Activated CD4-positive, alpha-beta memory T cell treated with anti-CD3 and anti-CD28 coated beads for 36 hours (primary cell): ENCODE data around the gene GRK7. TPM values are rescaled to one million over a fixed set of nuclear protein-coding genes. Genes with fewer than 3 reads are reported as not detected.
"Not testable (repeated sequence)": the region's sequence is repeated elsewhere in the genome, so short reads cannot be mapped to it uniquely, and the experiment has no call there.

Experiments used
- CTCF ChIA-PET: fragments of 350-600 bp; sonication (Branson Sonifier 250); formaldehyde crosslinking; loops from one replicate; lab custom pipeline; 2021; ENCODE audit warnings: antibody characterized with exemption, inconsistent platforms; lab: Charles Lee
- POLR2A ChIA-PET: fragments of 350-600 bp; sonication (Branson Sonifier 250); formaldehyde crosslinking; loops from one replicate; lab custom pipeline; 2021; ENCODE audit warnings: antibody characterized with exemption; lab: Charles Lee
- DNase-seq: peaks from one replicate; pipeline ENCODE4 v3.0.0-alpha.2; 2020
- H3K27ac Mint-ChIP-seq: one replicate; pipeline ENCODE4 v1.8.0; 2021; ENCODE audit warnings: mixed read lengths
- H3K27me3 Mint-ChIP-seq: one replicate; pipeline ENCODE4 v1.8.0; 2021; ENCODE audit warnings: mixed read lengths
- H3K36me3 Mint-ChIP-seq: one replicate; pipeline ENCODE4 v1.8.0; 2021; ENCODE audit warnings: mixed read lengths
- H3K4me1 Mint-ChIP-seq: one replicate; pipeline ENCODE4 v1.8.0; 2021; ENCODE audit warnings: low read depth, mixed read lengths
- H3K4me3 Mint-ChIP-seq: one replicate; pipeline ENCODE4 v1.8.0; 2021; ENCODE audit warnings: mild to moderate bottlenecking, mixed read lengths
- H3K9me3 Mint-ChIP-seq: one replicate; pipeline ENCODE4 v1.8.0; 2021; ENCODE audit warnings: mixed read lengths
- intact Hi-C: fragments of 100-400 bp; cut with micrococcal nuclease; formaldehyde crosslinking; loops from one replicate; pipeline ENCODE4 v1.15.1; 2023
- total RNA-seq, 2 experiments: library from RNA; stranded (reverse); gene quantifications; one replicate each; pipeline ENCODE4 v1.2.3, GENCODE V29; 2021

Gene GRK7
- total RNA-seq, 2 experiments from 2014 or later, result not detected

- ChIA-PET POLR2A (interaction anchor here (0.9 to 3.3 kb wide), 7 partner anchors 8 to 485 kb away, joined by 3 to 23 read pairs (median 4); partner anchors contain the start of genes ATP1B3 and RNF7), CTCF (interaction anchor here (1.4 to 3.5 kb wide), 4 partner anchors 58 to 242 kb away, joined by 4 to 38 read pairs (median 14); partner anchors contain the start of gene RNF7)
- intact Hi-C loops, result loop anchor here (1.0 to 10.0 kb wide), 5 partner anchors 58 to 650 kb away; partner anchors contain the start of gene RNF7
- Mint-ChIP-seq H3K36me3 (no peaks in the 10 kb centered on the region), H3K9me3 (peaks cover 2% of the 10 kb centered on the region), H3K27me3 (no peaks in the 10 kb centered on the region), H3K4me3 (peak overlapping the region; percentile 84), H3K27ac (peak overlapping the region; percentile 94), H3K4me1 (peaks cover 48% of the 10 kb centered on the region)
- DNase-seq, result peak; percentile 88
Observed at GRCh38 chr3:141796081-141796888, 33.1 kb downstream of the GRK7 start.

GRCh38 chr3:141796889-141797781 is 33.9 kb downstream of the GRK7 start:
- H3K4me1 Mint-ChIP-seq, result peaks cover 48% of the 10 kb centered on the region

GRCh38 chr3:141797819-141798447 is 34.7 kb downstream of the GRK7 start:
- Mint-ChIP-seq H3K9me3 (peaks cover 2% of the 10 kb centered on the region), H3K36me3 (no peaks in the 10 kb centered on the region), H3K4me1 (peaks cover 48% of the 10 kb centered on the region), H3K27ac (peak overlapping the region; percentile 94), H3K27me3 (no peaks in the 10 kb centered on the region), H3K4me3 (peak overlapping the region; percentile 84)
- intact Hi-C loops, result loop anchor here (5.0 to 10.0 kb wide), 2 partner anchors 104 to 303 kb away; no protein-coding TSS in a partner anchor
- CTCF ChIA-PET, result interaction anchor here (0.7 to 3.5 kb wide), 9 partner anchors 31 to 486 kb away, joined by 3 to 38 read pairs (median 3); partner anchors contain the start of gene RNF7
- DNase-seq, result peak; percentile 10
- POLR2A ChIA-PET, result interaction anchor here (0.9 to 3.3 kb wide), 4 partner anchors 46 to 79 kb away, joined by 3 to 23 read pairs (median 14); partner anchors contain the start of genes ATP1B3 and RNF7

More at GRCh38 chr3:141796889-141797781, 33.9 kb downstream of the GRK7 start:
- Mint-ChIP-seq H3K27me3 (no peaks in the 10 kb centered on the region), H3K4me3 (peak overlapping the region; percentile 84), H3K36me3 (no peaks in the 10 kb centered on the region), H3K27ac (peak overlapping the region; percentile 94), H3K9me3 (peaks cover 2% of the 10 kb centered on the region)
- DNase-seq, result peak; percentile 56
- intact Hi-C loops, result loop anchor here (1.0 to 10.0 kb wide), 5 partner anchors 59 to 649 kb away; partner anchors contain the start of gene RNF7
- CTCF ChIA-PET, result interaction anchor here (0.7 to 3.5 kb wide), 10 partner anchors 30 to 486 kb away, joined by 3 to 38 read pairs (median 3); partner anchors contain the start of gene RNF7
- POLR2A ChIA-PET, result interaction anchor here (0.9 to 3.3 kb wide), 7 partner anchors 9 to 486 kb away, joined by 3 to 23 read pairs (median 4); partner anchors contain the start of genes ATP1B3 and RNF7

GRCh38 chr3:141798448-141798845 is 35.2 kb downstream of the GRK7 start:
- H3K9me3 Mint-ChIP-seq, result peaks cover 2% of the 10 kb centered on the region
- H3K27me3 Mint-ChIP-seq, result no peaks in the 10 kb centered on the region
- peak; percentile 11 for DNase-seq
- ChIA-PET POLR2A (interaction anchor here (2.8 to 3.3 kb wide), 2 partner anchors 59 to 79 kb away, joined by 21 to 23 read pairs; partner anchors contain the start of genes ATP1B3 and RNF7), CTCF (interaction anchor here (0.9 to 3.5 kb wide), 4 partner anchors 60 to 338 kb away, joined by 3 to 38 read pairs (median 12); partner anchors contain the start of gene RNF7)
- H3K27ac Mint-ChIP-seq, result no peak overlapping the region
- peaks cover 48% of the 10 kb centered on the region for H3K4me1 Mint-ChIP-seq
- H3K36me3 Mint-ChIP-seq, result no peaks in the 10 kb centered on the region
- H3K4me3 Mint-ChIP-seq, result no peak overlapping the region
- intact Hi-C loops, result loop anchor here (5.0 to 10.0 kb wide), 2 partner anchors 104 to 304 kb away; no protein-coding TSS in a partner anchor

- intact Hi-C loops, result no loop called here
- Mint-ChIP-seq H3K9me3 (peaks cover 2% of the 10 kb centered on the region), H3K27me3 (no peaks in the 10 kb centered on the region), H3K4me1 (peaks cover 15% of the 10 kb centered on the region), H3K4me3 (no peak overlapping the region), H3K36me3 (no peaks in the 10 kb centered on the region), H3K27ac (no peak overlapping the region)
- ChIA-PET POLR2A (no interaction called here), CTCF (interaction anchor here (0.5 to 1.4 kb wide), 2 partner anchors 45 to 64 kb away, joined by 3 read pairs; partner anchors contain the start of gene RNF7)
- DNase-seq, result no peak
Observed at GRCh38 chr3:141802316-141803077, 39.3 kb downstream of the GRK7 start.

- H3K4me3 Mint-ChIP-seq, DNase-seq, H3K27ac Mint-ChIP-seq, H3K27me3 Mint-ChIP-seq, H3K4me1 Mint-ChIP-seq, intact Hi-C loops, POLR2A ChIA-PET, H3K36me3 Mint-ChIP-seq, H3K9me3 Mint-ChIP-seq: not testable (repeated sequence)
- CTCF ChIA-PET, result interaction anchor here (1.4 kb wide), 1 partner anchor 65 kb away, joined by 3 read pairs; the partner anchor contains the start of gene RNF7
Observed at GRCh38 chr3:141803538-141803937, 40.3 kb downstream of the GRK7 start.

- Mint-ChIP-seq H3K4me1 (no peaks in the 10 kb centered on the region), H3K9me3 (peaks cover 2% of the 10 kb centered on the region), H3K4me3 (no peak overlapping the region), H3K36me3 (no peaks in the 10 kb centered on the region), H3K27ac (no peak overlapping the region), H3K27me3 (no peaks in the 10 kb centered on the region)
- no peak for DNase-seq
- POLR2A ChIA-PET, result no interaction called here
- CTCF ChIA-PET, result no interaction called here
- intact Hi-C loops, result no loop called here
Observed at GRCh38 chr3:141804447-141804777, 41.2 kb downstream of the GRK7 start.

- no peak for DNase-seq
- H3K36me3 Mint-ChIP-seq, result no peaks in the 10 kb centered on the region
- POLR2A ChIA-PET, result no interaction called here
- no peaks in the 10 kb centered on the region for H3K27me3 Mint-ChIP-seq
- H3K9me3 Mint-ChIP-seq, result peaks cover 2% of the 10 kb centered on the region
- intact Hi-C loops, result no loop called here
- no peak overlapping the region for H3K27ac Mint-ChIP-seq
- H3K4me3 Mint-ChIP-seq, result no peak overlapping the region
- CTCF ChIA-PET, result no interaction called here
- H3K4me1 Mint-ChIP-seq, result no peaks in the 10 kb centered on the region
Observed at GRCh38 chr3:141804778-141805639, 41.8 kb downstream of the GRK7 start.

- ChIA-PET CTCF (no interaction called here), POLR2A (no interaction called here)
Observed at GRCh38 chr3:141807277-141808033, 44.2 kb downstream of the GRK7 start.

More at GRCh38 chr3:141807277-141808033, 44.2 kb downstream of the GRK7 start:
- H3K27me3 Mint-ChIP-seq, result no peaks in the 10 kb centered on the region
- no peaks in the 10 kb centered on the region for H3K4me1 Mint-ChIP-seq
- DNase-seq, result no peak
- intact Hi-C loops, result no loop called here
- H3K9me3 Mint-ChIP-seq, result no peaks in the 10 kb centered on the region
- H3K27ac Mint-ChIP-seq, result no peak overlapping the region
- H3K36me3 Mint-ChIP-seq, result no peaks in the 10 kb centered on the region
- no peak overlapping the region for H3K4me3 Mint-ChIP-seq
